Measurements from ENCODE around the gene TMEM256. TPM values are rescaled to one million over a fixed set of nuclear protein-coding genes. Genes with fewer than 3 reads are reported as not detected.

Gene TMEM256
- total RNA-seq, 2 experiments from 2014 or later, result 61.8 to 62.3 TPM

GRCh38 chr17:7357381-7357780, 46.5 kb downstream of the TMEM256 start:
- H3K4me1 Mint-ChIP-seq (ENCODE audit: low read depth), result peaks cover 38% of the 10 kb centered on the region
- DNase-seq, result no peak
- H3K4me3 Mint-ChIP-seq, result no peak overlapping the region
- ChIA-PET CTCF (interaction anchor here (3.3 to 5.7 kb wide), 3 partner anchors 77 to 203 kb away, joined by 13 to 83 read pairs (median 40); partner anchors contain the start of genes SENP3 and TMEM102), POLR2A (interaction anchor here (1.2 to 1.9 kb wide), 2 partner anchors 78 to 127 kb away, joined by 3 to 6 read pairs; partner anchors contain the start of genes POLR2A and TMEM102)
- H3K36me3 Mint-ChIP-seq (ENCODE audit: low read depth), result peaks cover 14% of the 10 kb centered on the region
- no peak for ATAC-seq
- no peaks in the 10 kb centered on the region for H3K9me3 Mint-ChIP-seq (ENCODE audit: insufficient read depth)
- H3K27ac Mint-ChIP-seq, result no peak overlapping the region
- H3K27me3 Mint-ChIP-seq (ENCODE audit: low read depth), result peaks cover 4% of the 10 kb centered on the region

- H3K27ac Mint-ChIP-seq, result no peak overlapping the region
- H3K4me1 Mint-ChIP-seq (ENCODE audit: low read depth), result peaks cover 42% of the 10 kb centered on the region
- DNase-seq (no peak), ATAC-seq (no peak)
- H3K4me3 Mint-ChIP-seq, result no peak overlapping the region
- ChIA-PET CTCF (interaction anchor here (0.6 to 5.7 kb wide), 15 partner anchors 12 to 330 kb away, joined by 3 to 83 read pairs (median 10); partner anchors contain the start of genes ACAP1, SENP3, TMEM102 and TMEM256), POLR2A (interaction anchor here (0.8 to 1.9 kb wide), 6 partner anchors 20 to 330 kb away, joined by 3 to 8 read pairs (median 4); partner anchors contain the start of genes ACAP1, CHRNB1, POLR2A and TMEM102)
- H3K9me3 Mint-ChIP-seq (ENCODE audit: insufficient read depth), result no peaks in the 10 kb centered on the region
- H3K27me3 Mint-ChIP-seq (ENCODE audit: low read depth), result peaks cover 4% of the 10 kb centered on the region
- H3K36me3 Mint-ChIP-seq (ENCODE audit: low read depth), result peaks cover 17% of the 10 kb centered on the region
Measured at GRCh38 chr17:7356756-7357155, 47.1 kb downstream of the TMEM256 start.

DNA sequence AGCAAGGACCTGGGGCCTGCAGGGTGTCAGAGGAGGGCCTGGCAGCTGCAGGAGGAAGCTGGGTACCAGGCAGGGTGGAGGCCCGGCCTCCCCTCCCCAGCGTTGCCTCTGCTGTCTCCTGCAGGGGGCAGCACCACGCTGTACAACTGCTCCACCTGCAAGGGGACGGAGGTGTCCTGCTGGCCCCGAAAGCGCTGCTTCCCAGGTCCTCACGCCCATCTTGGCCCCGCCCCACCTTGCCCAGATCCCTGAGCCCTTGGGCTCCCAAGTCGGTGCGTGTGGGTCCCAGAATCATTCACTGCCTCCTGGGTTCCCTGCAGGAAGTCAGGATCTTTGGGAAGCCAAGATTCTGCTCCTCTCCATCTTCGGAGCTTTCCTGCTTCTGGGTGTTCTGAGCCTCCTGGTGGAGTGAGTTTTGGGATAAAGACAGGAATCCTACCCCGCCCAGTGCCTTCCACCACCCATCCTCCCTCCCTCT, 47.8 kb downstream of the TMEM256 start:
- Mint-ChIP-seq H3K9me3 (ENCODE audit: insufficient read depth) (no peaks in the 10 kb centered on the region), H3K36me3 (ENCODE audit: low read depth) (peaks cover 20% of the 10 kb centered on the region), H3K4me3 (no peak overlapping the region), H3K4me1 (ENCODE audit: low read depth) (peaks cover 45% of the 10 kb centered on the region), H3K27me3 (ENCODE audit: low read depth) (peaks cover 4% of the 10 kb centered on the region), H3K27ac (peak overlapping the region; percentile 28)
- ChIA-PET POLR2A (interaction anchor here (0.5 to 1.9 kb wide), 9 partner anchors 19 to 331 kb away, joined by 3 to 8 read pairs (median 3); partner anchors contain the start of genes ACAP1, CHRNB1, POLR2A and TMEM102), CTCF (interaction anchor here (0.6 to 5.7 kb wide), 39 partner anchors 9 to 333 kb away, joined by 3 to 83 read pairs (median 5); partner anchors contain the start of genes ACAP1, CHRNB1, FGF11 and FXR2)
- ATAC-seq (peak; percentile 73), DNase-seq (peak; percentile 92)

- H3K4me1 Mint-ChIP-seq (ENCODE audit: low read depth), result peaks cover 50% of the 10 kb centered on the region
- DNase-seq, result no peak
- H3K27me3 Mint-ChIP-seq (ENCODE audit: low read depth), result peaks cover 4% of the 10 kb centered on the region
- ChIA-PET POLR2A (interaction anchor here (0.9 to 1.9 kb wide), 7 partner anchors 19 to 332 kb away, joined by 3 to 8 read pairs (median 4); partner anchors contain the start of genes ACAP1, POLR2A and TP53), CTCF (interaction anchor here (0.6 to 5.7 kb wide), 41 partner anchors 9 to 333 kb away, joined by 3 to 83 read pairs (median 5); partner anchors contain the start of genes ACAP1, CHRNB1, FGF11 and FXR2)
- no peaks in the 10 kb centered on the region for H3K9me3 Mint-ChIP-seq (ENCODE audit: insufficient read depth)
- peaks cover 24% of the 10 kb centered on the region for H3K36me3 Mint-ChIP-seq (ENCODE audit: low read depth)
- ATAC-seq, result no peak
- peak overlapping the region; percentile 28 for H3K27ac Mint-ChIP-seq
- no peak overlapping the region for H3K4me3 Mint-ChIP-seq
Measured at GRCh38 chr17:7355573-7355972, 48.3 kb downstream of the TMEM256 start.

- ChIA-PET CTCF (interaction anchor here (0.7 to 5.7 kb wide), 24 partner anchors 11 to 334 kb away, joined by 3 to 83 read pairs (median 8); partner anchors contain the start of genes ACAP1, CHRNB1, FGF11 and NEURL4), POLR2A (interaction anchor here (0.9 to 1.8 kb wide), 3 partner anchors 81 to 332 kb away, joined by 3 to 8 read pairs (median 4); partner anchors contain the start of gene TP53)
- ATAC-seq (no peak), DNase-seq (no peak)
- Mint-ChIP-seq H3K4me3 (no peak within 1 kb of the TSS), H3K4me1 (ENCODE audit: low read depth) (peaks cover 55% of the 10 kb centered on the region), H3K27ac (peak within 1 kb of the TSS; percentile 56), H3K9me3 (ENCODE audit: insufficient read depth) (no peaks in the 10 kb centered on the region), H3K36me3 (ENCODE audit: low read depth) (peaks cover 28% of the 10 kb centered on the region), H3K27me3 (ENCODE audit: low read depth) (peaks cover 4% of the 10 kb centered on the region)
Measured at GRCh38 chr17:7355053-7355452, 48.8 kb downstream of the TMEM256 start, which contains the start of gene TMEM95. Gene TMEM95 (plus strand): TSS chr17:7355156. CDS start chr17:7355205, 49 bp downstream.

DNA sequence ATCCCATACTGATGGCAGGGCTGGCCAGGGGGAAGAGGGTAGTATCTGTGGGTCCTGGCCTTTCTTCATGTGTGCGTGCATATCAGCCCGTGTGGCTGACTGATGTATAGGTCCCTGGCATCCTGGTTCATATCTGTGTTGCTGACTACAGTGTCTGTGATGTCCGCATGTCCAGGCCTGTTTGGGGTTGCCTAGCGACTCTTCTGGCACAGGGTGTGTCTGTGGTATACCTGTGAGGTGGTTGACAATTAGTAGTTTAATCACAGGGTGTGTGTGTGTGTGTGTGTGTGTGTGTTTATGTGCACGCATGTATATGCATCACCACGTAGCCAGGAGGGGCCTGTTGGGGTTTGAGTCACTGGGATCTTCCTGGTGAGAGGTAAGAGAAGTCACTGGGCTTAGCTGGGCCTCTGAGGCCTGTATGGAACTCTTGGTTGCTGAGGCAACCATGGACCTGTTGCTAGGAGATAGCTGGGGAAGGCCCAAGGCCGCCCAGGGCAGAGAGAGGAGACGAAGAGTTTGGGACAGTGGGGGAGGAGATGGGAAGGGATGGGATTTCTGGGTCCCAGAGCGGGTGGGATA, 49.5 kb downstream of the TMEM256 start:
- H3K27me3 Mint-ChIP-seq (ENCODE audit: low read depth), result peaks cover 1% of the 10 kb centered on the region
- H3K27ac Mint-ChIP-seq, result peak overlapping the region; percentile 56
- peaks cover 33% of the 10 kb centered on the region for H3K36me3 Mint-ChIP-seq (ENCODE audit: low read depth)
- ATAC-seq (peak; percentile 10), DNase-seq (peak; percentile 41)
- ChIA-PET CTCF (interaction anchor here (1.1 to 5.7 kb wide), 11 partner anchors 10 to 333 kb away, joined by 3 to 83 read pairs (median 13); partner anchors contain the start of genes ACAP1, FGF11, NEURL4 and SENP3), POLR2A (interaction anchor here (1.0 to 2.2 kb wide), 5 partner anchors 10 to 136 kb away, joined by 3 to 9 read pairs (median 3); partner anchors contain the start of gene ACAP1)
- H3K4me3 Mint-ChIP-seq, result no peak overlapping the region
- H3K4me1 Mint-ChIP-seq (ENCODE audit: low read depth), result peaks cover 60% of the 10 kb centered on the region
- H3K9me3 Mint-ChIP-seq (ENCODE audit: insufficient read depth), result no peaks in the 10 kb centered on the region

Other genes with a start within 250 kb of the TMEM256 start
- gene ASGR1, start 224.7 kb downstream of the TMEM256 start, total RNA-seq, result 1 to 10 TPM in 1 of 2 experiments, under 1 TPM in 1; 0.63 to 1.3 TPM
- gene DLG4, start 184.3 kb downstream of the TMEM256 start, total RNA-seq, result 10 to 100 TPM; 10.1 to 11.7 TPM
- gene ACADVL, start 184.2 kb downstream of the TMEM256 start, total RNA-seq, result 100 to 1,000 TPM; 348 to 371 TPM
- gene DVL2, start 169.6 kb downstream of the TMEM256 start, total RNA-seq, result 10 to 100 TPM; 52.4 to 56.6 TPM
- gene PHF23, start 164.6 kb downstream of the TMEM256 start, total RNA-seq, result 10 to 100 TPM; 53.6 to 57.9 TPM
- 100 to 1,000 TPM; 203 to 227 TPM for gene GABARAP, start 161.6 kb downstream of the TMEM256 start, total RNA-seq
- gene CTDNEP1, start 152.4 kb downstream of the TMEM256 start, total RNA-seq, result 100 to 1,000 TPM; 171 to 186 TPM
- gene ELP5, start 151.9 kb downstream of the TMEM256 start, total RNA-seq, result 10 to 100 TPM; 63.5 to 66.1 TPM
- gene CLDN7, start 141.6 kb downstream of the TMEM256 start, total RNA-seq, result 1 to 10 TPM; 1.1 to 1.3 TPM
- gene SLC2A4, start 122.4 kb downstream of the TMEM256 start, total RNA-seq, result not detected
- gene YBX2, start 109.5 kb downstream of the TMEM256 start, total RNA-seq, result under 1 TPM; 0.37 to 0.66 TPM
- 100 to 1,000 TPM; 685 to 690 TPM for gene EIF5A, start 96.5 kb downstream of the TMEM256 start, total RNA-seq
- 10 to 100 TPM; 86.3 to 88.0 TPM for gene GPS2, start 88.7 kb downstream of the TMEM256 start, total RNA-seq
- 10 to 100 TPM; 45.6 to 47.0 TPM for gene NEURL4, start 74.8 kb downstream of the TMEM256 start, total RNA-seq
- gene ACAP1, start 67.6 kb downstream of the TMEM256 start, total RNA-seq, result 100 to 1,000 TPM; 573 to 605 TPM
- gene KCTD11, start 51.9 kb downstream of the TMEM256 start, total RNA-seq, result 10 to 100 TPM; 11.4 to 11.8 TPM
- not detected for gene TMEM95, start 48.9 kb downstream of the TMEM256 start, total RNA-seq
- 1 to 10 TPM; 2.1 to 2.6 TPM for gene TNK1, start 23.0 kb downstream of the TMEM256 start, total RNA-seq
- gene PLSCR3, start 9.6 kb downstream of the TMEM256 start, total RNA-seq, result 10 to 100 TPM; 87.9 to 92.6 TPM
- 1 to 10 TPM; 4.7 to 5.2 TPM for gene NLGN2, start 3.7 kb upstream of the TMEM256 start, total RNA-seq
- not detected for gene SPEM1, start 16.2 kb upstream of the TMEM256 start, total RNA-seq
- gene SPEM2, start 21.5 kb upstream of the TMEM256 start, total RNA-seq, result not detected
- not detected for gene SPEM3, start 24.8 kb upstream of the TMEM256 start, total RNA-seq
- gene TMEM102, start 31.3 kb upstream of the TMEM256 start, total RNA-seq, result 10 to 100 TPM; 16.5 to 18.1 TPM
- gene FGF11, start 35.4 kb upstream of the TMEM256 start, total RNA-seq, result 10 to 100 TPM; 16.6 to 18.8 TPM
- 10 to 100 TPM; 14.1 to 15.7 TPM for gene CHRNB1, start 41.0 kb upstream of the TMEM256 start, total RNA-seq
- 10 to 100 TPM; 29.8 to 30.0 TPM for gene ZBTB4, start 75.5 kb upstream of the TMEM256 start, total RNA-seq
- not detected for gene SLC35G6, start 77.3 kb upstream of the TMEM256 start, total RNA-seq
- 100 to 1,000 TPM; 183 to 185 TPM for gene POLR2A, start 80.3 kb upstream of the TMEM256 start, total RNA-seq
- 100 to 1,000 TPM in 1 of 2 experiments, 10 to 100 TPM in 1; 93.7 to 100 TPM for gene TNFSF12, start 145.0 kb upstream of the TMEM256 start, total RNA-seq
- 1 to 10 TPM; 8.0 to 9.0 TPM for gene TNFSF13, start 154.7 kb upstream of the TMEM256 start, total RNA-seq
- 10 to 100 TPM; 54.4 to 62.0 TPM for gene SENP3, start 157.8 kb upstream of the TMEM256 start, total RNA-seq
- 10 to 100 TPM in 1 of 2 experiments, 1 to 10 TPM in 1; 9.4 to 10.7 TPM for gene CD68, start 175.5 kb upstream of the TMEM256 start, total RNA-seq
- 10 to 100 TPM; 69.0 to 70.4 TPM for gene MPDU1, start 179.8 kb upstream of the TMEM256 start, total RNA-seq
- under 1 TPM; 0.29 to 0.34 TPM for gene SOX15, start 186.0 kb upstream of the TMEM256 start, total RNA-seq
- 10 to 100 TPM; 27.6 to 31.8 TPM for gene FXR2, start 210.8 kb upstream of the TMEM256 start, total RNA-seq
- gene SAT2, start 223.7 kb upstream of the TMEM256 start, total RNA-seq, result 10 to 100 TPM; 18.2 to 21.4 TPM
- gene SHBG, start 226.0 kb upstream of the TMEM256 start, total RNA-seq, result not detected
- not detected for gene ATP1B2, start 246.8 kb upstream of the TMEM256 start, total RNA-seq

Data from activated CD8-positive, alpha-beta T cell treated with anti-CD3 and anti-CD28 coated beads, Interleukin-2, amount 10 ng/mL, durations not matched to agents 7 days and 5 days (primary cell).